Psoas muscle (tissue), 8 donors: ENCODE results near the gene RPL9. TPM values are rescaled to one million over a fixed set of nuclear protein-coding genes. Genes with fewer than 3 reads are reported as not detected.

Experiments
- ATAC-seq, 4 donors: fragments of 200-7000 bp; cut with Tn5 transposase; one replicate each; pipeline ENCODE4 v1.9.1; 2020; ENCODE audit warnings: moderate library complexity in 3 of 4, mild to moderate bottlenecking in 2 of 4
- DNase-seq, 2 donors: peaks; one replicate each; pipeline ENCODE4 v3.0.0-alpha.2; 2020
- H3K27ac ChIP-seq: fragments of 200-600 bp; one replicate; pipeline ENCODE4 v1.8.0; 2022
- H3K27me3 ChIP-seq, 3 donors: fragments of 200-600 bp in 1 of 3; one replicate each; pipeline versions ENCODE4 v1.6.1 to v1.8.0; 2013 to 2022; ENCODE audit warnings: low read length in 2 of 3, mild to moderate bottlenecking in 2 of 3, moderate library complexity in 1 of 3; ENCODE audit not compliant: insufficient read depth in 3 of 3
- H3K36me3 ChIP-seq, 2 donors: fragments of 200-600 bp in 1 of 2; one replicate each; pipeline versions ENCODE4 v1.6.1 to v1.8.0; 2013 to 2022; ENCODE audit warnings: low read depth in 1 of 2, mild to moderate bottlenecking in 1 of 2, moderate library complexity in 1 of 2; ENCODE audit not compliant: insufficient read depth in 1 of 2
- H3K4me1 ChIP-seq: fragments of 200-600 bp; one replicate; pipeline ENCODE4 v1.8.0; 2022
- H3K4me3 ChIP-seq: fragments of 200-600 bp; one replicate; pipeline ENCODE4 v1.8.0; 2022; ENCODE audit warnings: mild to moderate bottlenecking
- H3K9me3 ChIP-seq: fragments of 200-600 bp; one replicate; pipeline ENCODE4 v1.8.0; 2022
- CTCF ChIP-seq: fragments of 200-600 bp; IDR thresholded peaks from one replicate; pipeline ENCODE4 v1.8.0; 2022; ENCODE audit warnings: antibody characterized with exemption
- WGBS, 3 donors: extraction: QIAGEN DNeasy Blood & Tissue Kit; methylation state at CpG; one replicate each; pipeline versions ENCODE4 v1.1.6 to v1.1.7; 2013; 5-methylcytosine and 5-hydroxymethylcytosine counted together
- intact Hi-C, 2 donors: fragments of 100-400 bp; cut with DNase I; formaldehyde crosslinking; loops; one replicate each; pipeline versions ENCODE4 v1.11.0 to v1.14.2; 2022
- polyA plus RNA-seq, 3 donors: library from polyadenylated mRNA; stranded (reverse); fragments of 200-250 nt; gene quantifications; one replicate each; pipeline ENCODE4 v1.2.3, GENCODE V29; 2013
- total RNA-seq, 4 donors: library from RNA; stranded (reverse); fragmentation: NEBNext Ultra II Directional in 2 of 4; extraction: Animal tissue kit (Norgen Biotek cat#: 25700) in 2 of 4; gene quantifications; one replicate each; pipeline versions ENCODE4 v1.2.1 to v1.2.4, GENCODE V29; 2021 to 2023
- donor health status: healthy with polysubstance abuse.
- donor health status: DM: no; HTN: no; CAD: no; lungs with moderate emphysema.
- donor health status: Bipolar disorder and iron deficiency.
- donor health status: healthy.
- donor health status: DM: yes; HTN: yes; CAD: no.
- donor health status: DM: no; HTN: no; CAD: no.
- donor health status: DM: no; HTN: no; CAD: no.
- donor health status: DM: yes; HTN: yes; CAD: no.

The RPL9 gene
- total and polyA plus RNA-seq, 7 donors = 544 to 1,653 (median 925) TPM

- WGBS, 3 donors = 88 to 90% (median 89%) methylated on average over 1 of the region's 1 CpG
- Histone ChIP-seq H3K4me1 (no peaks in the 10 kb centered on the region), H3K9me3 (no peaks in the 10 kb centered on the region), H3K27me3 (no peaks in the 10 kb centered on the region), H3K4me3 (no peak overlapping the region), H3K36me3 (peaks cover 0 to 14% of the 10 kb centered on the region in 2 donors), H3K27ac (no peak overlapping the region)
- DNase-seq (no peak), ATAC-seq (no peak)
- intact Hi-C loops = no loop called here
- TF ChIP-seq CTCF = no peak
These were observed 35.6 kb upstream of the RPL9 start for GRCh38 chr4:39494354-39494753.

DNA sequence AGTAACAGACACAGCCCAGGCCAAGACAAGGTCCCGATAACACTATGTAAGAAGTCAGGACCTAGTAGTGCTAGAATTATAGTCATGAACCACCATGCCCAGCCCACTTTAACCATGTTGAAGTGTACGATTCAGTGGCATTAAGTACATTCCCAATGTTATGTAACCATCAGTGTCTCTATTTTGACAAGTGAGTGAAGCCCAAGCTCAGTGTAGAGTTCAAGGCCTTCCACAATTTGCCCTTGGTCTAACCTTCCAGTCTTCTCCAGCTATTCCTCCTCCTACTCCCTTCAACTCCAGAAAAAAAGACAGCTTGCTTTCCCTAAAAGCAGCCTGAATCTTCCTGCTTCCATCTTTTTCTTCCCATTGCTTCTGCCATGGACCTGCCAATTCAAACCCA lies 31.6 kb upstream of the RPL9 start:
- DNase-seq (no peak), ATAC-seq (no peak)
- H3K27ac ChIP-seq = no peak overlapping the region
- H3K27me3 ChIP-seq = no peaks in the 10 kb centered on the region
- no peak for TF ChIP-seq CTCF
- 90 to 95% (median 90%) methylated on average over 2 of the region's 2 CpGs for WGBS, 3 donors
- H3K36me3 ChIP-seq = no peaks in the 10 kb centered on the region
- no peak overlapping the region for H3K4me3 ChIP-seq
- H3K4me1 ChIP-seq = no peaks in the 10 kb centered on the region
- intact Hi-C loops = no loop called here
- H3K9me3 ChIP-seq = no peaks in the 10 kb centered on the region

DNA sequence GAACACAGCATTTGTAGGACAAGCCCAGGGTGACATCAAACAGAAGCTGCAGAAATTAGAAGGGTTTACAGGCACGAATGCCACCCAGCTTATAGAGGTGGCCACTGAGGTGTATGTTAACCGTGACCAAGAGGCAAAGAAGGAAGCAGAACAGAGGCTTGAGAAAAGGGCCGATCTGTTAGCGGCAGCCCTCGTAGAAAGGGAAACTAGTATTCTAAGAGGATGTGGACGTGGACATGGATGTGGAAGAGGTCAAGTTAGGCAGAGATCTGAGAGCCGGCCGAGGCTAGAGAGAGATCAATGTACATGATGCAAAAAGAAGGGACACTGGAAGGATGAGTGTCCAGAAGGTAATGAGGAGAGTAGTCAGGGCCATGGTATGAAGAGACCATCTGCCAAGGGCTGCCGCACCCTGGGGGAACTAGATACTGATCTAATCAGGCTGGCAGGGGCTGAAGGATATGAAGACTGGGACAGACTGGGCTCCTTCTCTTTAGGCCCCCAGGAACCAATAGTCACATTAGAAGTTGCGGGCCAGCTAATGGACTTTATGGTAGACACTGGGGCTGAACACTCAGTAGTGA lies 27.6 kb upstream of the RPL9 start:
- intact Hi-C loops = no loop called here
- no peaks in the 10 kb centered on the region for H3K27me3 ChIP-seq
- no peak for TF ChIP-seq CTCF
- DNase-seq (no peak), ATAC-seq (no peak)
- no peak overlapping the region for H3K4me3 ChIP-seq
- no peaks in the 10 kb centered on the region for H3K36me3 ChIP-seq
- H3K9me3 ChIP-seq = no peaks in the 10 kb centered on the region
- H3K27ac ChIP-seq = no peak overlapping the region
- WGBS, 3 donors = 78 to 86% (median 81%) methylated on average over 10 of the region's 10 CpGs
- no peaks in the 10 kb centered on the region for H3K4me1 ChIP-seq

DNA sequence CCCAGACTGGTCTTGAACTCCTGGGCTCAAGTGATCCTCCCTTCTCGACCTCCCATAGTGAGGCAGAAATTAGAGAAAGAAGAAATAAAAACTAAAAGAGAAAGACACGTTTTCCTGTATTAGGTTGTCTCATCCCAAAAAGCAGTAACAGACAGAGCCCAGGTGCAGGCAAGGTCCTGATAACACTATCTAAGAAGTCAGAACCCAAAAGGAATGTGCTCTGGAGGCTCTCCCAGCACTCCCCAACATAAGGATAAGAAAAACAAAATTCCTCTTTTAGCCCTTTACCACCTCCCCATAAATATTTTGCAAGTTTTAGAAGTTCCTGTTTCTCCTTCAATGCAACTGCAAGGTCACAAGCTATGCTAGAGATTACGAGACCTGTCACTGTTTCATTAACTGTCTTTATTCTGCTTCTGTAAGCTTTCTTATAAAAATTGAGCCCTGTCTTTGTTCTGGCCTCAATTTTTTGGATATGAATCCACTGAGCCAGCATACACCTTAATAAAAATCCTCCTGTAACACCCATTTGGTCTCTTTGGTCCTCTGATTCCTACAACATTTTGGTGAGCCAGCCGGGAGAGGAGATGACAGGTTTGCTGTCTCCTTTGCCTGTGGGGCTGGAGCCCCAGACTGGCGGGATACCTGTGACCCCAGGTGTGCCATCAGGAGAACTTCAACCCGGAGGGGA lies 26.0 kb upstream of the RPL9 start:
- no peaks in the 10 kb centered on the region for H3K4me1 ChIP-seq
- no peak for ATAC-seq
- no peaks in the 10 kb centered on the region for H3K9me3 ChIP-seq
- no peaks in the 10 kb centered on the region for H3K27me3 ChIP-seq
- H3K4me3 ChIP-seq = no peak overlapping the region
- no peaks in the 10 kb centered on the region for H3K36me3 ChIP-seq
- DNase-seq = no peak
- 85 to 88% (median 88%) methylated on average over 6 of the region's 6 CpGs for WGBS, 3 donors
- no peak for TF ChIP-seq CTCF
- no peak overlapping the region for H3K27ac ChIP-seq
- intact Hi-C loops = no loop called here
